Stimulated activated CD8-positive, alpha-beta memory T cell treated with anti-CD3 and anti-CD28 coated beads, Interleukin-7, amount 100 ng/mL, for 4 hours (primary cell): ENCODE results near the gene KCNJ9.

Source experiments
- DNase-seq, 2 donors: peaks; one replicate each; pipeline ENCODE4 v3.0.0-alpha.2; 2020; ENCODE audit warnings: low read depth in 2 of 2

Gene KCNJ9

GRCh38 chr1:160087118-160087662 is 5.9 kb downstream of the KCNJ9 start:
- DNase-seq, result no peak

- no peak for DNase-seq
Observed at GRCh38 chr1:160089883-160090282, 8.5 kb downstream of the KCNJ9 start.

- DNase-seq, result no peak
Observed at GRCh38 chr1:160090760-160091159, 9.4 kb downstream of the KCNJ9 start.

- no peak for DNase-seq
Observed at GRCh38 chr1:160091666-160092223, 10.4 kb downstream of the KCNJ9 start.

GRCh38 chr1:160092366-160093068 is 11.2 kb downstream of the KCNJ9 start:
- DNase-seq, result no peak

- DNase-seq, result no peak
Observed at GRCh38 chr1:160093069-160093395, 11.7 kb downstream of the KCNJ9 start.

- no peak for DNase-seq
Observed at GRCh38 chr1:160093624-160094290, 12.4 kb downstream of the KCNJ9 start.

- DNase-seq, result no peak
Observed at GRCh38 chr1:160094291-160094625, 12.9 kb downstream of the KCNJ9 start.

GRCh38 chr1:160094806-160095205 is 13.5 kb downstream of the KCNJ9 start:
- DNase-seq, result no peak

GRCh38 chr1:160095382-160096105 is 14.2 kb downstream of the KCNJ9 start:
- no peak for DNase-seq

GRCh38 chr1:160096274-160097116 is 15.2 kb downstream of the KCNJ9 start:
- no peak for DNase-seq

GRCh38 chr1:160097151-160097910 is 16.0 kb downstream of the KCNJ9 start:
- no peak for DNase-seq

- peak; percentile 84 to 90 for DNase-seq
Observed at GRCh38 chr1:160097911-160098851, 16.8 kb downstream of the KCNJ9 start, which contains the start of gene IGSF8. TSS of gene IGSF8 (minus strand) at chr1:160098619. CDS start at chr1:160098472, 147 bp downstream.

- peak; percentile 96 to 97 for DNase-seq
Observed at GRCh38 chr1:160098852-160099561, 17.7 kb downstream of the KCNJ9 start.

GRCh38 chr1:160099716-160100375 is 18.5 kb downstream of the KCNJ9 start:
- no peak for DNase-seq

GRCh38 chr1:160101037-160101716 is 19.8 kb downstream of the KCNJ9 start:
- DNase-seq, result peak; percentile 63 to 67

- DNase-seq, result no peak
Observed at GRCh38 chr1:160101717-160102522, 20.6 kb downstream of the KCNJ9 start.
